ENCODE measurements around the gene PRKG1.

The PRKG1 gene

DNA sequence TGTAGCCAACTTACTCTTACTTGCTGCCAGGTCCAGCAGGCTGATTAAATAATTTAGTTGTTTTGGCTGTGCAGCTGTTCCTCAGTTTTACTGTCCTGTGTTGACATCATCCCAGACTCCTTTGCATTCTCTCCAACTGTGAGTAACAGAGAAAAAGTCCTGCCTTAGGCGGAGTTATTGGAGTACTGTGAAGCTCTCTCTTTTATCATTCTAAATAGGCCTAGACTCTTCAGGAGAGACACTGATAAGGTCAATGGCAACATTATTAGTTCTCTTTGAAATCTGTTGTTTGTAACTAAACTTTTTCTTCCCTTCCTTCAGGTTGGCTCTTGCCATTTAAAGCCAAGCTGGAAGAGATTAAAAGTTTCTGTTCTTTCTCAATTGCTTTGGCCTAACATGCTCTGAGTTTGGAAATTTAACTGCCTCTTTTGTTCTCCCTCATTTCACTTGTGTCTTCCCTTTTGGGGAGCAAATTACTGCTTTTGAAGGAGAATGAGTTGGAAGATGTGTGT lies 840.8 kb downstream of the PRKG1 start:
- DNase-seq (ENCODE audit: low spot score): no peak
- TF ChIP-seq, protein P1, sequence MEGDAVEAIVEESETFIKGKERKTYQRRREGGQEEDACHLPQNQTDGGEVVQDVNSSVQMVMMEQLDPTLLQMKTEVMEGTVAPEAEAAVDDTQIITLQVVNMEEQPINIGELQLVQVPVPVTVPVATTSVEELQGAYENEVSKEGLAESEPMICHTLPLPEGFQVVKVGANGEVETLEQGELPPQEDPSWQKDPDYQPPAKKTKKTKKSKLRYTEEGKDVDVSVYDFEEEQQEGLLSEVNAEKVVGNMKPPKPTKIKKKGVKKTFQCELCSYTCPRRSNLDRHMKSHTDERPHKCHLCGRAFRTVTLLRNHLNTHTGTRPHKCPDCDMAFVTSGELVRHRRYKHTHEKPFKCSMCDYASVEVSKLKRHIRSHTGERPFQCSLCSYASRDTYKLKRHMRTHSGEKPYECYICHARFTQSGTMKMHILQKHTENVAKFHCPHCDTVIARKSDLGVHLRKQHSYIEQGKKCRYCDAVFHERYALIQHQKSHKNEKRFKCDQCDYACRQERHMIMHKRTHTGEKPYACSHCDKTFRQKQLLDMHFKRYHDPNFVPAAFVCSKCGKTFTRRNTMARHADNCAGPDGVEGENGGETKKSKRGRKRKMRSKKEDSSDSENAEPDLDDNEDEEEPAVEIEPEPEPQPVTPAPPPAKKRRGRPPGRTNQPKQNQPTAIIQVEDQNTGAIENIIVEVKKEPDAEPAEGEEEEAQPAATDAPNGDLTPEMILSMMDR (IDR thresholded peaks at IDR 0.05; ENCODE audit: extremely low read depth, insufficient read depth, missing control alignments): no peak
- in situ Hi-C loops (cut with MboI; ENCODE audit: low pct_unique_long_range_greater_than_20kb, low sequenced_read_pairs, unreplicated experiment): no loop called here

- TF ChIP-seq, protein P1 (IDR thresholded peaks at IDR 0.05; ENCODE audit: extremely low read depth, insufficient read depth, missing control alignments): no peak
- no peak for DNase-seq (ENCODE audit: low spot score)
- in situ Hi-C loops (cut with MboI; ENCODE audit: low pct_unique_long_range_greater_than_20kb, low sequenced_read_pairs, unreplicated experiment): no loop called here
Observed at GRCh38 chr10:51918440-51918839, 844.2 kb downstream of the PRKG1 start.

DNA sequence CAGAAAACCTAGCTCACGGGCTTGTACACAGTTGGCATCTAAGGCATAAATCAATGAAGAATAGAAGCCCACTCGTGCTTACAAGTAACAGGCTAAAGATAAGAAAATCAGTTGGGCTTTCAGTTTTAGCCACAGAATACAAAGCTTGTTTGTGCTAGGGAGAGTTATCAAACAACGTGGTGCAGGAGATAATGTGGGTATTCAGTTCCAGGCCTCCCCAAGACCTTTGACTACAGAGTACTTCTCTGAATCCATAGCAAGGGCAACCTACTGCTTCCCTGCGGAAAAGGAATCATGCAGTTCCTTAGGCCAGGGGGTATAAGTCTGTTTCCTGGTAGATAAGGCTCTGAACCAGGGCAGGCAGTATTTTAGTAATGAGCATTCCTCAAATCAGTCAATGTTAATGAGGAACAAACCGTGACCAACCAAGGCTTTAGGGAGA lies 844.6 kb downstream of the PRKG1 start:
- in situ Hi-C loops (cut with MboI; ENCODE audit: low pct_unique_long_range_greater_than_20kb, low sequenced_read_pairs, unreplicated experiment): no loop called here
- DNase-seq (ENCODE audit: low spot score): no peak
- TF ChIP-seq, protein P1 (IDR thresholded peaks at IDR 0.05; ENCODE audit: extremely low read depth, insufficient read depth, missing control alignments): no peak

- no peak for DNase-seq (ENCODE audit: low spot score)
Observed at GRCh38 chr10:51920672-51921071, 846.4 kb downstream of the PRKG1 start.

GRCh38 chr10:51924359-51924758 lies 850.1 kb downstream of the PRKG1 start:
- in situ Hi-C loops (cut with MboI; ENCODE audit: low pct_unique_long_range_greater_than_20kb, low sequenced_read_pairs, unreplicated experiment): no loop called here
- DNase-seq (ENCODE audit: low spot score): no peak
- TF ChIP-seq, protein P1 (IDR thresholded peaks at IDR 0.05; ENCODE audit: extremely low read depth, insufficient read depth, missing control alignments): no peak

More at GRCh38 chr10:51920672-51921071, 846.4 kb downstream of the PRKG1 start:
- in situ Hi-C loops (cut with MboI; ENCODE audit: low pct_unique_long_range_greater_than_20kb, low sequenced_read_pairs, unreplicated experiment): no loop called here
- TF ChIP-seq, protein P1 (IDR thresholded peaks at IDR 0.05; ENCODE audit: extremely low read depth, insufficient read depth, missing control alignments): no peak

DNA sequence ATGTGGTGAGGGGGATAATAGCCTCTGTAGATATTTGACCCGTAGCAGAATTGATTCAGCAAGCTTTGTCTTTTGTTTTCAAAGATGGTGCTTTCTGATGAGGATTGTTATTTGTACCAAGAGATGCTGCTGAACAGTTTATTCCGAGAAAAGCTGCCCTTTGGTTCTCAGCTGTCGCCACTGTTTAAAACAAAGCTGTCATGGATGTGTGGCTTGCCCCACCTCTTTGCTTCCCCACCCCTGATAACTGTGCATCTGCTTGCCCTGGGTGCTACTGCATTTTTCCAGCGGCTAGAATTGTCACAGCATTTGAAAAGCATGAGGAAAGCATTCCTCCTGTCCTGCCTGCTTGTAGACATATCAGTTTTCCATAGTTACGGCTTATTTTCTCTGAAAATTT lies 852.0 kb downstream of the PRKG1 start:
- no peak for DNase-seq (ENCODE audit: low spot score)
- TF ChIP-seq, protein P1 (IDR thresholded peaks at IDR 0.05; ENCODE audit: extremely low read depth, insufficient read depth, missing control alignments): no peak
- in situ Hi-C loops (cut with MboI; ENCODE audit: low pct_unique_long_range_greater_than_20kb, low sequenced_read_pairs, unreplicated experiment): no loop called here
